Naive thymus-derived CD4-positive, alpha-beta T cell (primary cell): ENCODE data around the gene GNA14. TPM values are rescaled to one million over a fixed set of nuclear protein-coding genes. Genes with fewer than 3 reads are reported as not detected.
A peak's percentile ranks its signal among the peaks of the same experiment; 100 is the strongest.

Experiments
- ATAC-seq: fragments of 150-1000 bp; cut with Tn5 transposase; 2 replicates; pipeline ENCODE4 v1.10.0; 2021; ENCODE audit warnings: mild to moderate bottlenecking, moderate library complexity
- CTCF ChIA-PET: fragments of 350-600 bp; sonication (Branson Sonifier 250); formaldehyde crosslinking; loops from one replicate; lab custom pipeline; 2021; ENCODE audit warnings: antibody characterized with exemption; lab: Charles Lee
- POLR2A ChIA-PET: fragments of 350-600 bp; sonication (Branson Sonifier 250); formaldehyde crosslinking; loops from one replicate; lab custom pipeline; 2021; ENCODE audit warnings: antibody characterized with exemption, inconsistent platforms; lab: Charles Lee
- DNase-seq, 9 donors: peaks; one replicate each; pipeline versions ENCODE4 v3.0.0 to v3.0.0-alpha.2; 2020 to 2022; ENCODE audit warnings: mixed read lengths in 1 of 9
- H3K27ac ChIP-seq: one replicate; pipeline ENCODE4 v1.7.0; 2013; ENCODE audit warnings: mild to moderate bottlenecking, low read depth, low read length, moderate library complexity
- H3K27me3 ChIP-seq, 2 donors: one replicate each; pipeline ENCODE4 v1.7.0; 2013; ENCODE audit warnings: low read length in 2 of 2, mild to moderate bottlenecking in 2 of 2, moderate library complexity in 2 of 2; ENCODE audit not compliant: control insufficient read depth in 2 of 2, insufficient read depth in 2 of 2
- H3K36me3 ChIP-seq, 3 experiments: 1 replicate in 2 of 3; 2 replicates in 1 of 3; pipeline ENCODE4 v1.7.0; 2013; ENCODE audit warnings: low read length in 3 of 3, mild to moderate bottlenecking in 3 of 3, moderate library complexity in 1 of 3; ENCODE audit not compliant: insufficient read depth in 3 of 3, control insufficient read depth in 2 of 3
- H3K4me1 ChIP-seq, 2 donors: one replicate each; pipeline ENCODE4 v1.7.0; 2013; ENCODE audit warnings: low read length in 2 of 2, mild to moderate bottlenecking in 2 of 2, moderate library complexity in 1 of 2; ENCODE audit not compliant: control insufficient read depth in 2 of 2, insufficient read depth in 2 of 2
- H3K4me3 ChIP-seq: 2 replicates; pipeline ENCODE4 v1.7.0; 2013; ENCODE audit warnings: mild to moderate bottlenecking, low read length
- H3K9me3 ChIP-seq, 3 experiments: 1 replicate in 2 of 3; 2 replicates in 1 of 3; pipeline ENCODE4 v1.7.0; 2013; ENCODE audit warnings: low read length in 3 of 3; ENCODE audit not compliant: control insufficient read depth in 2 of 3
- H3K27ac Mint-ChIP-seq, 9 donors: one replicate each; pipeline ENCODE4 v1.8.0; 2020 to 2022; ENCODE audit warnings: mixed read lengths in 9 of 9, mild to moderate bottlenecking in 8 of 9, moderate library complexity in 5 of 9, inconsistent platforms in 2 of 9
- H3K27me3 Mint-ChIP-seq, 5 donors: one replicate each; pipeline ENCODE4 v1.8.0; 2021 to 2022; ENCODE audit warnings: mixed read lengths in 5 of 5, mild to moderate bottlenecking in 1 of 5
- H3K36me3 Mint-ChIP-seq, 5 donors: one replicate each; pipeline ENCODE4 v1.8.0; 2020 to 2022; ENCODE audit warnings: mixed read lengths in 5 of 5, mild to moderate bottlenecking in 3 of 5, inconsistent platforms in 1 of 5
- H3K4me1 Mint-ChIP-seq, 7 donors: one replicate each; pipeline ENCODE4 v1.8.0; 2020 to 2022; ENCODE audit warnings: mixed read lengths in 7 of 7, mild to moderate bottlenecking in 3 of 7, inconsistent platforms in 1 of 7
- H3K4me3 Mint-ChIP-seq, 10 donors: one replicate each; pipeline ENCODE4 v1.8.0; 2020 to 2022; ENCODE audit warnings: mild to moderate bottlenecking in 10 of 10, mixed read lengths in 10 of 10, moderate library complexity in 6 of 10, inconsistent platforms in 2 of 10
- H3K9me3 Mint-ChIP-seq, 11 donors: one replicate each; pipeline ENCODE4 v1.8.0; 2020 to 2022; ENCODE audit warnings: mixed read lengths in 11 of 11, mild to moderate bottlenecking in 4 of 11, inconsistent platforms in 1 of 11, moderate library complexity in 1 of 11
- intact Hi-C, 2 donors: fragments of 100-400 bp; cut with micrococcal nuclease; formaldehyde crosslinking; loops; one replicate each; pipeline ENCODE4 v1.15.1; 2023
- polyA plus RNA-seq, 2 donors: library from polyadenylated mRNA; unstranded; fragments of 300-500 nt; fragmentation: Illumina TruSeq; gene quantifications; one replicate each; pipeline ENCODE4 v1.2.3, GENCODE V29; 2021
- total RNA-seq, 6 experiments: library from RNA in 5 of 6; stranded (reverse) in 5 of 6; gene quantifications; 1 replicate in 5 of 6; 2 replicates in 1 of 6; pipeline ENCODE4 v1.2.3 and lab custom pipeline; 2021 to 2026

Gene GNA14
- total and polyA plus RNA-seq, 7 experiments from 2014 or later, result 0.34 TPM; not detected in 6

DNA sequence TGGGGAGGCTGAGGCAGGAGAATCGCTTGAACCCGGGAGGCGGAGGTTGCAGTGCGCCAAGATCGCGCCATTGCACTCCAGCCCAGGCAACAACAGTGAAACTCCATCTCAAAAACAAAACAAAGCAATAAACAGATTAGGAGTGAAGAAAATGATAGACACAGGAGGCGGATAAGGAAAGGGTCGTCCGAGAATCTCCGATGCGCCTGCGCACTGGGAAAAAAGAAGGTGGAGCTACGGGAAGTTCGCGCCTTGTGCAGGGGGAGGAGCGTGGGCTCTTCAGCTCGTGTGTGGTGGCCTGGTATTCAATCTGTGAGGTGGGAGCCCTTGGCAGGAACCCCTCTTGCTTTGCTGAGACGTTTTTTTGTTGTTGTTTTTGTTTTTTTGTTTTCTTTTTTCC lies 47.3 kb downstream of the GNA14 start:
- ATAC-seq (no peak), DNase-seq (no peak)
- peaks cover 0 to 2% (median 0%) of the 10 kb centered on the region in 11 donors for H3K9me3 Mint-ChIP-seq
- H3K4me3 Mint-ChIP-seq, result no peak overlapping the region
- peaks cover 0 to 3% of the 10 kb centered on the region in 2 donors for H3K4me1 ChIP-seq
- peaks cover 0 to 24% (median 6%) of the 10 kb centered on the region in 5 donors for H3K27me3 Mint-ChIP-seq
- no peaks in the 10 kb centered on the region for H3K36me3 ChIP-seq
- peaks cover 0 to 14% (median 1%) of the 10 kb centered on the region in 7 donors for H3K4me1 Mint-ChIP-seq
- POLR2A ChIA-PET, result no interaction called here
- CTCF ChIA-PET, result no interaction called here
- H3K9me3 ChIP-seq, result no peaks in the 10 kb centered on the region
- no peak overlapping the region for H3K27ac ChIP-seq
- no peak overlapping the region for H3K27ac Mint-ChIP-seq
- intact Hi-C loops, result no loop called here
- H3K27me3 ChIP-seq, result no peaks in the 10 kb centered on the region
- no peak overlapping the region for H3K4me3 ChIP-seq
- no peaks in the 10 kb centered on the region for H3K36me3 Mint-ChIP-seq

DNA sequence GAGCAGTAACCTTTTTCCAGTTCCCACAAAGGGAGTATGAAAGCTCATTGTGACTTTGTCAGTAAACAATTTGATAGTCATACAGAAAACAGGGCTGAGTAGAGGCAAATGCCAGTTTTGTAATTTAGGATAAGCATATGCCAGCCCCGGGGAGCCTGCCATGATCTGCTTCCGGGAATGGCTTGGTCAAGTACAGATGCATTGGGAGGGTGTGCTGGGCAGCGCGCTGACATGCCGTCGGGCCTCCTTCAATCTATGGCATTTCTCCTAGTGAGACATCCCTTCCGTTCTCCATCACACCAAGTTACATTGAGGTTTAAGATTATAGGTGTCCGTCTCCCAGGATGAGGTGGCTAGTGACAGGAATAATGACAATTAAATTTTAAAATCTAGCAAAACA lies 48.6 kb downstream of the GNA14 start:
- ChIA-PET POLR2A (no interaction called here), CTCF (no interaction called here)
- no peaks in the 10 kb centered on the region for H3K36me3 Mint-ChIP-seq
- H3K27ac Mint-ChIP-seq, result no peak overlapping the region
- no peak for DNase-seq
- Histone ChIP-seq H3K27ac (no peak overlapping the region), H3K9me3 (no peaks in the 10 kb centered on the region), H3K4me1 (peaks cover 0 to 5% of the 10 kb centered on the region in 2 donors), H3K4me3 (no peak overlapping the region), H3K36me3 (no peaks in the 10 kb centered on the region), H3K27me3 (no peaks in the 10 kb centered on the region)
- no peak overlapping the region for H3K4me3 Mint-ChIP-seq
- H3K4me1 Mint-ChIP-seq, result peaks cover 5 to 24% (median 10%) of the 10 kb centered on the region in 7 donors
- peaks cover 0 to 24% (median 6%) of the 10 kb centered on the region in 5 donors for H3K27me3 Mint-ChIP-seq
- peaks cover 0 to 2% (median 0%) of the 10 kb centered on the region in 11 donors for H3K9me3 Mint-ChIP-seq
- intact Hi-C loops, result no loop called here
- no peak for ATAC-seq

- no peak for DNase-seq
- H3K27me3 Mint-ChIP-seq, result peaks cover 0 to 24% (median 6%) of the 10 kb centered on the region in 5 donors
- intact Hi-C loops, result no loop called here
- H3K4me3 Mint-ChIP-seq, result no peak overlapping the region
- ChIA-PET CTCF (no interaction called here), POLR2A (no interaction called here)
- Histone ChIP-seq H3K9me3 (no peaks in the 10 kb centered on the region), H3K4me3 (no peak overlapping the region), H3K36me3 (no peaks in the 10 kb centered on the region), H3K4me1 (peaks cover 0 to 5% of the 10 kb centered on the region in 2 donors), H3K27me3 (no peaks in the 10 kb centered on the region), H3K27ac (no peak overlapping the region)
- ATAC-seq, result no peak
- no peak overlapping the region for H3K27ac Mint-ChIP-seq
- no peaks in the 10 kb centered on the region for H3K36me3 Mint-ChIP-seq
- peaks cover 5 to 25% (median 10%) of the 10 kb centered on the region in 7 donors for H3K4me1 Mint-ChIP-seq
- peaks cover 0 to 2% (median 0%) of the 10 kb centered on the region in 11 donors for H3K9me3 Mint-ChIP-seq
Observed at GRCh38 chr9:77598991-77599390, 49.1 kb downstream of the GNA14 start.

DNA sequence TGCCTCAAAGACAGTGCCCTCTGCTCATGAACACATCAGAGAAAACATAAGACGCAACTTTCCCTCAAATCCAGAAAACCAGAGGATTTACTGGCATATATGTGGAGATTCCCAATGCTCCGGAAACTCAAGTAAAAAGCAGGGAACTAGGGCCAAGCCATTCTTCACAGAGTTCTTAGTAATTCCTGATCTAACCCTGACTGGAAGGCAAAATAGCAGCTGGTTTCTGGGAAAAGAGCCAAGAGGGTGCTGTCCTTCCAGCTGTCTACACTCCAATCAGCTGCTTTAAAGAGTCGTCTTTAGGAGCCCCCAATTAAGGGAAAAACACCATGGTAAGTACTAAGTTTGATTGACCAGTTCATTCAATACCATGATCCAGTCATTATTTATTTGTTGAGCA lies 49.6 kb downstream of the GNA14 start:
- CTCF ChIA-PET, result no interaction called here

GRCh38 chr9:77597057-77597456 lies 51.1 kb downstream of the GNA14 start:
- Mint-ChIP-seq H3K27me3 (peaks cover 0 to 15% (median 6%) of the 10 kb centered on the region in 5 donors), H3K36me3 (no peaks in the 10 kb centered on the region), H3K4me1 (peaks cover 5 to 24% (median 10%) of the 10 kb centered on the region in 7 donors), H3K27ac (no peak overlapping the region), H3K9me3 (peaks cover 0 to 2% (median 0%) of the 10 kb centered on the region in 11 donors), H3K4me3 (no peak overlapping the region)
- CTCF ChIA-PET, result no interaction called here
- POLR2A ChIA-PET, result no interaction called here
- intact Hi-C loops, result no loop called here
- H3K4me3 ChIP-seq, result no peak overlapping the region
- ATAC-seq (no peak), DNase-seq (no peak)
- no peaks in the 10 kb centered on the region for H3K36me3 ChIP-seq
- no peaks in the 10 kb centered on the region for H3K27me3 ChIP-seq
- H3K4me1 ChIP-seq, result peaks cover 0 to 5% of the 10 kb centered on the region in 2 donors
- H3K27ac ChIP-seq, result no peak overlapping the region
- H3K9me3 ChIP-seq, result no peaks in the 10 kb centered on the region

More for the DNA sequence above, 49.6 kb downstream of the GNA14 start:
- Mint-ChIP-seq H3K9me3 (peaks cover 0 to 2% (median 0%) of the 10 kb centered on the region in 11 donors), H3K27me3 (peaks cover 0 to 23% (median 6%) of the 10 kb centered on the region in 5 donors), H3K27ac (no peak overlapping the region), H3K36me3 (no peaks in the 10 kb centered on the region), H3K4me3 (no peak overlapping the region), H3K4me1 (peaks cover 7 to 27% (median 10%) of the 10 kb centered on the region in 7 donors)
- intact Hi-C loops, result no loop called here
- Histone ChIP-seq H3K4me1 (peaks cover 0 to 5% of the 10 kb centered on the region in 2 donors), H3K9me3 (no peaks in the 10 kb centered on the region), H3K4me3 (no peak overlapping the region), H3K27me3 (no peaks in the 10 kb centered on the region), H3K27ac (no peak overlapping the region), H3K36me3 (no peaks in the 10 kb centered on the region)
- POLR2A ChIA-PET, result no interaction called here
- ATAC-seq, result no peak
- DNase-seq, result no peak

DNA sequence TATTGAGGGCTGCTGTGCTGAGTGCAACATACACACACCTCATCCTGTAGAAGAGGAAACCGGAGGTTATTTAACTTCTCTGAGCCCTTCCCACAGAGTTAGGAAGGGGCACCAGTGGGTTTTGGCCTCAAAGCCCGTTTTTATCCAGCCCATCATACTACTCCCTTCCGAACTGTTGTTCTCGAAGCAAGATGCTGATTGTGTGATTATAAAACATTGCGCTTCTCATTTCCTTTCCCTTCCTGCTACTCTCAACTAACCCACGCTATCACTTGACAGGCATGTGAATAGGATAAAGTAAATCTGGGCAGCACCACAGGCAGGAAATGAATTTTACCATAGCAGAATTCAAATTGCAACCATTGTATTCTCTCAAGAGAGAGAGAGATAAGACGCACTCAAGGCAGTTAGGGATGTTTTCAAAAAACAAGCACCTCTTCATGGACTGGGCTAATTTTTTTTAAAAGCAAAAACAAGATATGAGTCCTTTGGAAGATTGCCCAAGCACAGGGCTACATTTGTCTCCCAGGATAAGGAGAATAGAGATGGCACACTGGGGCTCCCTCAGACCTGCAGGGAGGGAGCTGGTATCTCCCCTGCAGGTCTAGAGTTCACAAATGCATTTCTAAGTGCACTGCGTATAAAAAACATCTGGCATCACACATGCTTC lies 52.6 kb downstream of the GNA14 start:
- Histone ChIP-seq H3K4me3 (no peak overlapping the region), H3K9me3 (no peaks in the 10 kb centered on the region), H3K27ac (no peak overlapping the region), H3K4me1 (peaks cover 0 to 5% of the 10 kb centered on the region in 2 donors), H3K36me3 (no peaks in the 10 kb centered on the region), H3K27me3 (no peaks in the 10 kb centered on the region)
- H3K36me3 Mint-ChIP-seq, result no peaks in the 10 kb centered on the region
- peaks cover 5 to 24% (median 10%) of the 10 kb centered on the region in 7 donors for H3K4me1 Mint-ChIP-seq
- peak; percentile 34 for ATAC-seq
- POLR2A ChIA-PET, result interaction anchor here (0.5 kb wide), 1 partner anchor 143 kb away, joined by 3 read pairs; no protein-coding TSS in a partner anchor
- CTCF ChIA-PET, result no interaction called here
- intact Hi-C loops, result no loop called here
- H3K27ac Mint-ChIP-seq, result peak overlapping the region in 1 of 9 donors; percentile 10
- peak in 3 of 9 donors; percentile 2 to 24 (median 9) for DNase-seq
- H3K9me3 Mint-ChIP-seq, result no peaks in the 10 kb centered on the region
- peaks cover 0 to 9% (median 0%) of the 10 kb centered on the region in 5 donors for H3K27me3 Mint-ChIP-seq
- H3K4me3 Mint-ChIP-seq, result peak overlapping the region in 7 of 10 donors; percentile 5 to 72 (median 48)
